NCI-H1694 (cell line): Measurements from ENCODE around the gene ETV5.
A peak's percentile ranks its signal among the peaks of the same experiment; 100 is the strongest.

ENCODE experiments used
- DNase-seq: peaks from one replicate; lab custom pipeline; 2025; lab: John Stamatoyannopoulos, UW

The ETV5 gene

GRCh38 chr3:186123012-186123411 lies 14.1 kb upstream of the ETV5 start:
- DNase-seq: no peak

- DNase-seq: peak; percentile 17
These were observed 13.1 kb upstream of the ETV5 start for GRCh38 chr3:186121968-186122367.

- peak; percentile 17 for DNase-seq
These were observed 12.4 kb upstream of the ETV5 start for GRCh38 chr3:186121278-186121677.

- no peak for DNase-seq
These were observed 10.6 kb upstream of the ETV5 start for GRCh38 chr3:186119499-186119898.

- DNase-seq: no peak
These were observed 9.8 kb upstream of the ETV5 start for GRCh38 chr3:186118692-186119091.

- DNase-seq: no peak
These were observed 8.7 kb upstream of the ETV5 start for GRCh38 chr3:186117521-186118134.

GRCh38 chr3:186115239-186115996 lies 6.5 kb upstream of the ETV5 start:
- DNase-seq: no peak

- no peak for DNase-seq
These were observed 2.4 kb upstream of the ETV5 start for GRCh38 chr3:186110975-186111974.

GRCh38 chr3:186109897-186110803 lies 1.3 kb upstream of the ETV5 start:
- DNase-seq: no peak

GRCh38 chr3:186108106-186108940 lies 566 bp downstream of the ETV5 start:
- DNase-seq: peak; percentile 60

- peak; percentile 71 for DNase-seq
These were observed 1.4 kb downstream of the ETV5 start for GRCh38 chr3:186107215-186108105.

- DNase-seq: no peak
These were observed 3.3 kb downstream of the ETV5 start for GRCh38 chr3:186105543-186105942.

GRCh38 chr3:186102687-186103086 lies 6.2 kb downstream of the ETV5 start:
- DNase-seq: no peak

- no peak for DNase-seq
These were observed 8.5 kb downstream of the ETV5 start for GRCh38 chr3:186100398-186100797.

GRCh38 chr3:186099178-186099577 lies 9.7 kb downstream of the ETV5 start:
- DNase-seq: peak; percentile 94

- no peak for DNase-seq
These were observed 10.1 kb downstream of the ETV5 start for GRCh38 chr3:186098740-186099139.

GRCh38 chr3:186097663-186098451 lies 11.0 kb downstream of the ETV5 start:
- DNase-seq: peak; percentile 98

- DNase-seq: no peak
These were observed 11.6 kb downstream of the ETV5 start for GRCh38 chr3:186097317-186097662.

- no peak for DNase-seq
These were observed 12.6 kb downstream of the ETV5 start for GRCh38 chr3:186096290-186096689.
